Vagina (tissue), 2 donors: ENCODE results near the gene SLMAP.

Experiments used
- CTCF ChIP-seq, 3 experiments: fragments of 450-650 bp in 2 of 3; fragments of 200-600 bp in 1 of 3; sonication (generic) in 1 of 3; IDR thresholded peaks; one replicate each; pipeline ENCODE4 v1.5.1; 2017 to 2019; ENCODE audit warnings: antibody characterized with exemption in 3 of 3, mild to moderate bottlenecking in 2 of 3, moderate library complexity in 2 of 3
- POLR2A ChIP-seq, 2 donors: fragments of 450-650 bp; IDR thresholded peaks; one replicate each; pipeline ENCODE4 v1.6.1; 2017; ENCODE audit warnings: antibody characterized with exemption in 2 of 2, mild to moderate bottlenecking in 2 of 2, moderate library complexity in 2 of 2
- POLR2AphosphoS5 ChIP-seq, 2 donors: sonication (generic); formaldehyde crosslinking; IDR thresholded peaks; one replicate each; pipeline ENCODE4 v1.9.0; 2017; ENCODE audit warnings: antibody characterized with exemption in 2 of 2, mild to moderate bottlenecking in 2 of 2, low read depth in 1 of 2; ENCODE audit not compliant: insufficient read depth in 1 of 2

GRCh38 chr3:57896031-57896430 lies 139.9 kb downstream of the SLMAP start:
- TF ChIP-seq CTCF (IDR thresholded peaks at IDR 0.05) (no peak), POLR2A (IDR thresholded peaks at IDR 0.05) (no peak), POLR2AphosphoS5 (IDR thresholded peaks at IDR 0.05; ENCODE audit: insufficient read depth in 1 of 2, low read depth in 1 of 2) (no peak)
